GM12878 (cell line): ENCODE data around the gene GABBR1. TPM values are rescaled to one million over a fixed set of nuclear protein-coding genes. Genes with fewer than 3 reads are reported as not detected.

ENCODE experiments used
- ATAC-seq: fragments of 200-7000 bp; cut with Tn5 transposase; 3 replicates; pipeline ENCODE4 v1.9.1; 2020; ENCODE audit warnings: mild to moderate bottlenecking, moderate library complexity
- BruUV-seq: library from RNA; stranded (reverse); fragments of 400-500 nt; replicated peaks from 2 replicates; lab custom pipeline; 2021; lab: Mats Ljungman, UMichigan
- CTCF ChIA-PET: fragments of 300-600 bp; sonication (Branson Sonifier 250); formaldehyde crosslinking; extraction: SDS; loops from one replicate; lab custom pipeline; 2021; ENCODE audit warnings: inconsistent platforms; lab: Yijun Ruan, JAX
- POLR2A ChIA-PET: fragments of 350-600 bp; formaldehyde crosslinking; extraction: SDS; loops from one replicate; lab custom pipeline; 2021; ENCODE audit warnings: inconsistent platforms; lab: Charles Lee
- RAD21 ChIA-PET: fragments of 300-600 bp; sonication (Branson Sonifier 250); formaldehyde crosslinking; loops from one replicate; lab custom pipeline; 2023; ENCODE audit warnings: antibody characterized with exemption; ENCODE audit not compliant: unreplicated experiment; lab: Charles Lee
- SMC1A ChIA-PET: fragments of 300-600 bp; sonication (Branson Sonifier 250); formaldehyde crosslinking; loops from one replicate; lab custom pipeline; 2023; ENCODE audit not compliant: unreplicated experiment, uncharacterized antibody; lab: Charles Lee
- DNase-seq: peaks from one replicate; pipeline ENCODE4 v3.0.0-alpha.2; 2011; ENCODE audit warnings: low read depth, low spot score
- FAIRE-seq: peaks from 3 replicates; lab custom pipeline; 2011; peaks lifted over from hg19 to GRCh38; lab: Jason Lieb, UNC
- H2AFZ ChIP-seq: 2 replicates; pipeline ENCODE4 v1.6.0; 2011; ENCODE audit warnings: low read depth, low read length, control low read depth; ENCODE audit not compliant: control insufficient read depth
- H3K27ac ChIP-seq: 2 replicates; pipeline ENCODE4 v1.5.1; 2011; ENCODE audit warnings: control low read depth; ENCODE audit not compliant: control insufficient read depth, insufficient read depth
- H3K27me3 ChIP-seq, 2 experiments: replicated peaks in 1 of 2; 2 replicates each; pipeline versions ENCODE4 v1.6.0 to v1.6.1; 2011; ENCODE audit warnings: low read length in 1 of 2; ENCODE audit not compliant: control insufficient read depth in 2 of 2, insufficient read depth in 2 of 2
- H3K36me3 ChIP-seq, 2 experiments: 2 replicates each; pipeline ENCODE4 v1.5.1; 2011; ENCODE audit warnings: low read length in 1 of 2; ENCODE audit not compliant: control insufficient read depth in 2 of 2, insufficient read depth in 2 of 2
- H3K4me1 ChIP-seq: 2 replicates; pipeline ENCODE4 v1.6.1; 2011; ENCODE audit warnings: mild to moderate bottlenecking, low read length, moderate library complexity, mixed read lengths; ENCODE audit not compliant: control insufficient read depth, insufficient read depth
- H3K4me2 ChIP-seq: 2 replicates; pipeline ENCODE4 v1.6.0; 2011; ENCODE audit warnings: control low read depth; ENCODE audit not compliant: control insufficient read depth, insufficient read depth
- H3K4me3 ChIP-seq: fragments of 200-600 bp; sonication (generic); 2 replicates; pipeline ENCODE4 v1.5.1; 2016
- H3K79me2 ChIP-seq: 2 replicates; pipeline ENCODE4 v1.6.0; 2011; ENCODE audit warnings: low read length; ENCODE audit not compliant: control insufficient read depth, insufficient read depth
- H3K9ac ChIP-seq: 2 replicates; pipeline ENCODE4 v1.8.0; 2011; ENCODE audit warnings: low read length, control low read depth, mixed read lengths; ENCODE audit not compliant: control insufficient read depth, insufficient read depth
- H3K9me3 ChIP-seq: replicated peaks from 3 replicates; pipeline ENCODE4 v1.5.1; 2011; ENCODE audit warnings: mild to moderate bottlenecking, low read length; ENCODE audit not compliant: control insufficient read depth, insufficient read depth
- H4K20me1 ChIP-seq: 2 replicates; pipeline ENCODE4 v1.6.0; 2011; ENCODE audit not compliant: control insufficient read depth, insufficient read depth
- BCL3 ChIP-seq: IDR thresholded peaks from 2 replicates; pipeline ENCODE4 v1.6.1; 2011; ENCODE audit warnings: borderline replicate concordance, low read depth, mild to moderate bottlenecking, moderate library complexity, low read length; ENCODE audit not compliant: insufficient read depth, poor library complexity, severe bottlenecking
- CTCF ChIP-seq, 3 experiments: IDR thresholded peaks in 2 of 3; conservative IDR thresholded peaks in 1 of 3; 2 replicates each; pipeline ENCODE4 v1.5.1; 2011; ENCODE audit warnings: low read depth in 3 of 3, low read length in 3 of 3, mild to moderate bottlenecking in 3 of 3, control low read depth in 2 of 3, moderate library complexity in 2 of 3, inconsistent platforms in 1 of 3, mixed read lengths in 1 of 3; ENCODE audit not compliant: control insufficient read depth in 2 of 3, insufficient read depth in 1 of 3; ENCODE audit errors: extremely low read depth in 1 of 3
- RELB ChIP-seq: fragments of 450-650 bp; IDR thresholded peaks from 2 replicates; pipeline ENCODE4 v1.6.1; 2017; ENCODE audit warnings: low read depth, mild to moderate bottlenecking, moderate library complexity
- SMC3 ChIP-seq: IDR thresholded peaks from 2 replicates; pipeline ENCODE4 v1.6.1; 2011; ENCODE audit warnings: low read length, improper control_type of control experiment, borderline replicate concordance
- WGBS: methylation state at CpG from one replicate; pipeline ENCODE4 v1.1.6; 2016; ENCODE audit warnings: low lambda C conversion rate; ENCODE audit not compliant: insufficient replicate concordance, insufficient coverage; ENCODE audit errors: missing lambda C conversion rate; 5-methylcytosine and 5-hydroxymethylcytosine counted together
- in situ Hi-C: fragments of 300-500 bp; cut with MboI; formaldehyde crosslinking; loops from 9 replicates; pipeline ENCODE4 v1.14.3; 2018; ENCODE audit warnings: mixed read lengths
- intact Hi-C: fragments of 100-400 bp; cut with micrococcal nuclease; formaldehyde crosslinking; loops from one replicate; pipeline ENCODE4 v1.14.2; 2022; ENCODE audit not compliant: unreplicated experiment
- polyA plus RNA-seq, 11 experiments: library from polyadenylated mRNA; depleted of rRNA in 4 of 11; unstranded in 6 of 11; stranded (reverse) in 5 of 11; fragments of >200 nt; fragmentation: Nextera tagmentation in 4 of 11; fragmentation: Illumina TruSeq in 1 of 11; extraction: Ambion mirVana in 4 of 11; extraction: Trizol in 1 of 11; gene quantifications; 1 replicate in 1 of 11; 2 replicates in 10 of 11; pipeline versions ENCODE4 v1.2.1 to v1.2.3, GENCODE V29; 2011 to 2016; ENCODE audit warnings: inconsistent platforms in 2 of 11, missing spikeins in 2 of 11, low read depth in 1 of 11
- total RNA-seq, 4 experiments: library from RNA; depleted of rRNA in 3 of 4; stranded (reverse); fragments of >200 nt in 3 of 4; fragmentation: Illumina TruSeq in 1 of 4; extraction: Trizol in 1 of 4; gene quantifications; 2 replicates each; pipeline versions ENCODE4 v1.2.1 to v1.2.3, GENCODE V29; 2013 to 2021

Gene GABBR1
- total and polyA plus RNA-seq, 10 of the 15 experiments (the other 5 are each of a cell fraction or from before 2014, with no cell fraction given), result 0.11 to 5.2 (median 1.0) TPM

GRCh38 chr6:29602564-29603361 is 30.2 kb downstream of the GABBR1 start:
- DNase-seq (no peak), ATAC-seq (peak; percentile 44; the same call in 1 of the 3 replicates), FAIRE-seq (no peak)
- POLR2A ChIA-PET, result no interaction called here
- Histone ChIP-seq H3K4me2 (no peak overlapping the region), H3K27me3 (no peaks in the 10 kb centered on the region), H4K20me1 (no peaks in the 10 kb centered on the region), H3K9ac (no peak overlapping the region), H3K79me2 (no peaks in the 10 kb centered on the region), H3K4me3 (no peak overlapping the region), H3K27ac (no peak overlapping the region), H2AFZ (no peak overlapping the region), H3K9me3 (no peaks in the 10 kb centered on the region), H3K36me3 (no peaks in the 10 kb centered on the region), H3K4me1 (no peaks in the 10 kb centered on the region)
- in situ Hi-C loops, result no loop called here
- intact Hi-C loops, result no loop called here
- SMC1A ChIA-PET, result interaction anchor here (0.6 kb wide), 1 partner anchor 47 kb away, joined by 3 read pairs; no protein-coding TSS in a partner anchor
- peak in 2 of 3 experiments; percentile 20 to 22; a peak in 2 of 6 replicates for TF ChIP-seq CTCF (IDR thresholded peaks at IDR 0.05 in 2 of 3, conservative IDR thresholded peaks at IDR 0.05 in 1 of 3; ENCODE audit: control insufficient read depth in 2 of 3, extremely low read depth in 1 of 3, insufficient read depth in 1 of 3, low read depth in 3 of 3, low read length in 3 of 3)
- 0 out of 2 replicates have a peak, but pooled peaks have one; percentile 6 for TF ChIP-seq SMC3
- no peak for TF ChIP-seq RELB
- peak; percentile 73 for TF ChIP-seq BCL3
- no TSS peak for BruUV-seq
- CTCF ChIA-PET, result interaction anchor here (0.6 to 1.9 kb wide), 3 partner anchors 13 to 594 kb away, joined by 3 to 5 read pairs (median 3); no protein-coding TSS in a partner anchor
- RAD21 ChIA-PET, result no interaction called here
- WGBS, result 62% methylated on average over 12 of the region's 12 CpGs
